CD14-positive monocyte (primary cell): Measurements from ENCODE around the gene HOXA2. TPM values are rescaled to one million over a fixed set of nuclear protein-coding genes. Genes with fewer than 3 reads are reported as not detected.

Experiments
- DNase-seq, 3 donors: peaks; one replicate each; pipeline ENCODE4 v3.0.0-alpha.2; 2011 to 2022
- H2AFZ ChIP-seq: 2 replicates; pipeline ENCODE4 v1.6.0; 2012; ENCODE audit warnings: mild to moderate bottlenecking, low read depth, low read length, inconsistent platforms; ENCODE audit not compliant: insufficient read depth, poor library complexity, severe bottlenecking
- H3K27ac ChIP-seq, 2 donors: 1 replicate in 1 of 2; 2 replicates in 1 of 2; pipeline ENCODE4 v1.5.1; 2012 to 2013; ENCODE audit warnings: low read length in 2 of 2, control low read depth in 1 of 2, inconsistent platforms in 1 of 2, low read depth in 1 of 2, mild to moderate bottlenecking in 1 of 2
- H3K27me3 ChIP-seq, 2 donors: one replicate each; pipeline versions ENCODE4 v1.6.0 to v1.6.1; 2011 to 2013; ENCODE audit warnings: low read length in 2 of 2; ENCODE audit not compliant: control insufficient read depth in 2 of 2, insufficient read depth in 2 of 2
- H3K36me3 ChIP-seq, 2 donors: replicated peaks in 1 of 2; 1 replicate in 1 of 2; 2 replicates in 1 of 2; pipeline versions ENCODE4 v1.5.1 to v1.6.1; 2012 to 2013; ENCODE audit warnings: low read length in 2 of 2, control low read depth in 1 of 2, inconsistent platforms in 1 of 2, mild to moderate bottlenecking in 1 of 2; ENCODE audit not compliant: insufficient read depth in 2 of 2, control insufficient read depth in 1 of 2
- H3K4me1 ChIP-seq, 2 donors: 1 replicate in 1 of 2; 2 replicates in 1 of 2; pipeline versions ENCODE4 v1.5.1 to v1.6.1; 2012 to 2013; ENCODE audit warnings: low read length in 2 of 2, control low read depth in 1 of 2, inconsistent platforms in 1 of 2, mild to moderate bottlenecking in 1 of 2, moderate library complexity in 1 of 2; ENCODE audit not compliant: insufficient read depth in 2 of 2, control insufficient read depth in 1 of 2
- H3K4me2 ChIP-seq: replicated peaks from 2 replicates; pipeline ENCODE3; 2012; ENCODE audit warnings: low read length, moderate library complexity, mild to moderate bottlenecking; ENCODE audit not compliant: poor library complexity, severe bottlenecking; ENCODE audit errors: extremely low read depth
- H3K4me3 ChIP-seq, 3 experiments: fragments of 200-600 bp in 1 of 3; sonication (generic) in 1 of 3; replicated peaks in 1 of 3; 1 replicate in 2 of 3; 2 replicates in 1 of 3; pipeline ENCODE4 v1.5.1; 2011 to 2013; ENCODE audit warnings: low read length in 3 of 3, mild to moderate bottlenecking in 3 of 3, control low read depth in 2 of 3, low read depth in 2 of 3, inconsistent platforms in 1 of 3, moderate library complexity in 1 of 3
- H3K79me2 ChIP-seq: 2 replicates; pipeline ENCODE4 v1.6.0; 2012; ENCODE audit warnings: mild to moderate bottlenecking, control low read depth, inconsistent platforms, low read length, moderate library complexity; ENCODE audit not compliant: insufficient read depth
- H3K9ac ChIP-seq: 2 replicates; pipeline ENCODE4 v1.6.0; 2017; ENCODE audit warnings: low read length, mild to moderate bottlenecking; ENCODE audit not compliant: insufficient read depth, poor library complexity, severe bottlenecking
- H3K9me3 ChIP-seq, 2 donors: replicated peaks in 1 of 2; 1 replicate in 1 of 2; 2 replicates in 1 of 2; pipeline versions ENCODE4 v1.5.1 to v1.6.1; 2012 to 2013; ENCODE audit warnings: low read length in 2 of 2, control low read depth in 1 of 2; ENCODE audit not compliant: control insufficient read depth in 1 of 2, insufficient read depth in 1 of 2
- H4K20me1 ChIP-seq: 2 replicates; pipeline ENCODE4 v1.6.0; 2012; ENCODE audit warnings: mild to moderate bottlenecking, low read length, control low read depth, moderate library complexity; ENCODE audit not compliant: insufficient read depth
- H3K27ac Mint-ChIP-seq, 7 donors: one replicate each; pipeline ENCODE4 v1.8.0; 2020; ENCODE audit warnings: mild to moderate bottlenecking in 7 of 7, mixed read lengths in 7 of 7, moderate library complexity in 6 of 7, inconsistent platforms in 2 of 7
- H3K27me3 Mint-ChIP-seq, 3 donors: one replicate each; pipeline ENCODE4 v1.8.0; 2021 to 2022; ENCODE audit warnings: low read depth in 3 of 3, mild to moderate bottlenecking in 3 of 3, mixed read lengths in 3 of 3, moderate library complexity in 3 of 3, inconsistent platforms in 1 of 3
- H3K36me3 Mint-ChIP-seq, 2 donors: one replicate each; pipeline ENCODE4 v1.8.0; 2020; ENCODE audit warnings: mixed read lengths in 2 of 2, inconsistent platforms in 1 of 2, mild to moderate bottlenecking in 1 of 2
- H3K4me1 Mint-ChIP-seq: one replicate; pipeline ENCODE4 v1.8.0; 2020; ENCODE audit warnings: mild to moderate bottlenecking, mixed read lengths
- H3K4me3 Mint-ChIP-seq, 2 donors: one replicate each; pipeline ENCODE4 v1.8.0; 2020; ENCODE audit warnings: mild to moderate bottlenecking in 2 of 2, mixed read lengths in 2 of 2, moderate library complexity in 1 of 2
- H3K9me3 Mint-ChIP-seq, 7 donors: one replicate each; pipeline ENCODE4 v1.8.0; 2020 to 2022; ENCODE audit warnings: mixed read lengths in 7 of 7, mild to moderate bottlenecking in 6 of 7, moderate library complexity in 6 of 7, inconsistent platforms in 2 of 7
- WGBS: methylation state at CpG from one replicate; pipeline ENCODE4 v1.1.5; 2013; ENCODE audit warnings: missing lambda C conversion rate; ENCODE audit not compliant: insufficient coverage; 5-methylcytosine and 5-hydroxymethylcytosine counted together
- intact Hi-C, 2 donors: fragments of 100-400 bp; cut with micrococcal nuclease; formaldehyde crosslinking; loops; one replicate each; pipeline versions ENCODE4 v1.15.0 to v1.15.1; 2023
- polyA minus RNA-seq: library from RNA; depleted of rRNA, polyadenylated mRNA; stranded (reverse); fragments of >200 nt; gene quantifications from 2 replicates; pipeline ENCODE4 v1.2.3, GENCODE V29; 2012
- polyA plus RNA-seq, 3 donors: library from polyadenylated mRNA; depleted of rRNA in 1 of 3; unstranded in 2 of 3; stranded (reverse) in 1 of 3; fragments of 300-500 nt in 2 of 3; fragments of >200 nt in 1 of 3; fragmentation: Illumina TruSeq in 2 of 3; gene quantifications; 1 replicate in 2 of 3; 2 replicates in 1 of 3; pipeline ENCODE4 v1.2.3, GENCODE V29; 2012 to 2021
- total RNA-seq, 12 experiments: library from RNA in 1 of 12; stranded (reverse) in 1 of 12; fragments of 120-200 nt in 1 of 12; gene quantifications; one replicate each; pipeline ENCODE4 v1.2.4 and lab custom pipeline; 2013 to 2026; ENCODE audit warnings: mixed read lengths in 6 of 12, inconsistent platforms in 1 of 12
- TF ChIP-seq, protein P1 (sequence below): fragments of 200-600 bp; IDR thresholded peaks from one replicate; pipeline ENCODE4 v1.8.0; 2022; ENCODE audit warnings: antibody characterized with exemption, mild to moderate bottlenecking

Gene HOXA2
- total RNA-seq (2013): not detected
- polyA plus RNA-seq: not detected
- not detected in 2 replicates for polyA minus RNA-seq
- 0 to 1.0 (median 0) reads per million in 11 experiments for total RNA-seq (lab: John Stamatoyannopoulos, UW)

DNA sequence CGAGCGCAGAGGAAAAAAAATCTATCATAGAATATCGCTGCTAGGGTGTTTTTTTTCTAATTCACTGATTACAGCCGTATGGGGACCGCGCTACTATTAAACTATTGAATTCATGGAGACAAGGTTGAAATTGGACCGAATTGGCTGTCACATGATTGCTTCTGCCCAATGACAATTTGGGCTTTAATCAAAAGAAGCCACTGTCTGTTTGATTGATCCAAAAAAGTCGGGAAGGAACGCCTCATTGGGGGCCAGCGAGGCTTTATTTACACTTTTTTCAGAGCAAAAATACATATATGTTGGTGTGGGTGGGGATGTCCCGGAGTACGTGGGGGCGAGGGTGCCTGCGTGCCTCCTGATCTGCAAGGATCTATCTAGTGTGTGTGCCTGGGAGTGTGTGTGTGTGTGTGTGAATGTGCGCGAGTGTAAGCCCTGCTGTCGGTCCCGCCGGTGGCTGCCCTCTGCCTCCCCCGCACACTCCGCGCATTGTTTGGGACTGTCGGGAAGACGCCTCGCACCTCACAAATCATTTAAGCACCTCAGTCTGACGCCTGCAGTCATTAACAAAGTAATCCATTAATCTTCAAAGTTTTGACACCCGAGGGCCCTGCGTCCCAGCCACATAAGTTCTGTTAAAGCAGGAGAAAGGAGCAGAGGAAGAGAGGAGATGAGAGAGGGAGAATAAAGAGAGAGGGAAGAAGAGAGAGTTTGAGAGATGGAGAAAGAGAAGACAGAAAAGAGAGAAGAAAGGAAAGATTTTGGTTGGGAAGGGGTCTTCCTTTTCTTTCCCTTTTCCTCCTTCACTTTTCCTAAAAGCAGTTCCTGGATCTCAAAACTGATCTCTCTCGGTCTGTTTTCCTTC is at the start of gene HOXA2:
TSS of gene HOXA2 (minus strand) at position 103 of the 862 bp plus-strand sequence. CDS start 183 bp downstream, outside the sequence.
- Mint-ChIP-seq H3K27me3 (peaks cover 72 to 89% (median 77%) of the 10 kb centered on the region in 3 donors), H3K27ac (peak within 1 kb of the TSS in 2 of 7 donors; percentile 3 to 26), H3K4me3 (peak within 1 kb of the TSS in 1 of 2 donors; percentile 88), H3K36me3 (peaks cover 49 to 51% of the 10 kb centered on the region in 2 donors), H3K9me3 (peaks cover 0 to 44% (median 22%) of the 10 kb centered on the region in 7 donors), H3K4me1 (peaks cover 41% of the 10 kb centered on the region)
- no peak within 1 kb of the TSS for H3K4me3 ChIP-seq
- no peak within 1 kb of the TSS for H2AFZ ChIP-seq
- WGBS: 22% methylated on average over 16 of the region's 29 CpGs
- peaks cover 74% of the 10 kb centered on the region for H4K20me1 ChIP-seq
- peaks cover 0 to 24% of the 10 kb centered on the region in 2 donors for H3K9me3 ChIP-seq
- peaks cover 55 to 86% of the 10 kb centered on the region in 2 donors for H3K27me3 ChIP-seq
- peaks cover 9 to 32% of the 10 kb centered on the region in 2 donors for H3K36me3 ChIP-seq
- peak within 1 kb of the TSS; percentile 49 for H3K4me2 ChIP-seq
- no peak for DNase-seq
- TF ChIP-seq, protein P1, sequence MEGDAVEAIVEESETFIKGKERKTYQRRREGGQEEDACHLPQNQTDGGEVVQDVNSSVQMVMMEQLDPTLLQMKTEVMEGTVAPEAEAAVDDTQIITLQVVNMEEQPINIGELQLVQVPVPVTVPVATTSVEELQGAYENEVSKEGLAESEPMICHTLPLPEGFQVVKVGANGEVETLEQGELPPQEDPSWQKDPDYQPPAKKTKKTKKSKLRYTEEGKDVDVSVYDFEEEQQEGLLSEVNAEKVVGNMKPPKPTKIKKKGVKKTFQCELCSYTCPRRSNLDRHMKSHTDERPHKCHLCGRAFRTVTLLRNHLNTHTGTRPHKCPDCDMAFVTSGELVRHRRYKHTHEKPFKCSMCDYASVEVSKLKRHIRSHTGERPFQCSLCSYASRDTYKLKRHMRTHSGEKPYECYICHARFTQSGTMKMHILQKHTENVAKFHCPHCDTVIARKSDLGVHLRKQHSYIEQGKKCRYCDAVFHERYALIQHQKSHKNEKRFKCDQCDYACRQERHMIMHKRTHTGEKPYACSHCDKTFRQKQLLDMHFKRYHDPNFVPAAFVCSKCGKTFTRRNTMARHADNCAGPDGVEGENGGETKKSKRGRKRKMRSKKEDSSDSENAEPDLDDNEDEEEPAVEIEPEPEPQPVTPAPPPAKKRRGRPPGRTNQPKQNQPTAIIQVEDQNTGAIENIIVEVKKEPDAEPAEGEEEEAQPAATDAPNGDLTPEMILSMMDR: no peak
- peaks cover 13% of the 10 kb centered on the region for H3K79me2 ChIP-seq
- H3K4me1 ChIP-seq: peaks cover 25 to 28% of the 10 kb centered on the region in 2 donors
- no peak within 1 kb of the TSS for H3K27ac ChIP-seq
- no peak within 1 kb of the TSS for H3K9ac ChIP-seq
- intact Hi-C loops: no loop called here

- no peaks in the 10 kb centered on the region for H4K20me1 ChIP-seq
- H3K9ac ChIP-seq: no peak overlapping the region
- H3K27me3 Mint-ChIP-seq: peaks cover 94 to 100% (median 99%) of the 10 kb centered on the region in 3 donors
- DNase-seq: no peak
- H3K36me3 Mint-ChIP-seq: peaks cover 15 to 33% of the 10 kb centered on the region in 2 donors
- peaks cover 65% of the 10 kb centered on the region for H3K4me1 Mint-ChIP-seq
- H3K27ac ChIP-seq: no peak overlapping the region
- intact Hi-C loops: loop anchor here (5.0 kb wide), 2 partner anchors 36 to 1289 kb away; partner anchors contain the start of gene HOXA11 (in 2 of the 2)
- H2AFZ ChIP-seq: no peak overlapping the region
- TF ChIP-seq, protein P1: no peak
- H3K4me1 ChIP-seq: peaks cover 62 to 68% of the 10 kb centered on the region in 2 donors
- no peaks in the 10 kb centered on the region for H3K36me3 ChIP-seq
- H3K4me2 ChIP-seq: peak overlapping the region; percentile 73
- H3K4me3 ChIP-seq: peak overlapping the region in 2 of 3 experiments; percentile 8 to 66
- peaks cover 93 to 100% of the 10 kb centered on the region in 2 donors for H3K27me3 ChIP-seq
- peaks cover 0 to 56% (median 29%) of the 10 kb centered on the region in 7 donors for H3K9me3 Mint-ChIP-seq
- WGBS: 0% methylated on average over 18 of the region's 27 CpGs
- H3K79me2 ChIP-seq: no peaks in the 10 kb centered on the region
- H3K27ac Mint-ChIP-seq: peak overlapping the region in 2 of 7 donors; percentile 37 to 79
- peak overlapping the region; percentile 78 to 94 for H3K4me3 Mint-ChIP-seq
- H3K9me3 ChIP-seq: peaks cover 4 to 69% of the 10 kb centered on the region in 2 donors
Measured at GRCh38 chr7:27151341-27151930, 49.0 kb upstream of the HOXA2 start.
